DMS53 (cell line): ENCODE measurements around the gene LIMCH1.
"Not testable (repeated sequence)": the region's sequence is repeated elsewhere in the genome, so short reads cannot be mapped to it uniquely, and the experiment has no call there.

ENCODE experiments used
- DNase-seq: peaks from one replicate; lab custom pipeline; 2025; lab: John Stamatoyannopoulos, UW

Gene LIMCH1

DNA sequence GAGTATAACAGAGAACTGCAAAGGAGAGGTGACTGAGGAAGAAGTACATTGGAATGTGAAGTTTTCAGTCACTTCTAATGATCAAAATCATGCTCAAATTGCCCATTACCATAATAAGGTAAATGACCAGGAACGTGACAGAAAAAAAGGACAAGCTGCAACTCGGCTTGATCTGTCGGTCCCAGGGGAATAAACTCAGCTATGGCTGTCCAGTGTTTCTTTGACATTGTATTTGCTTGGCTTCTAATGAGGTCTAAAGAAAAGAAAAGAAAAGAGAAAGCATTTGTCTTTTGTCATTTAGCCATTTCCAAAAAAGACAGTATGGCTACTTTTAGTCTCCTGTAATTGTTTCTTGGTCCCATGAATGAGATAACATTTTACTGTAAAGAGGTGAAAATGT is 185.3 kb downstream of the LIMCH1 start:
- no peak for DNase-seq

DNA sequence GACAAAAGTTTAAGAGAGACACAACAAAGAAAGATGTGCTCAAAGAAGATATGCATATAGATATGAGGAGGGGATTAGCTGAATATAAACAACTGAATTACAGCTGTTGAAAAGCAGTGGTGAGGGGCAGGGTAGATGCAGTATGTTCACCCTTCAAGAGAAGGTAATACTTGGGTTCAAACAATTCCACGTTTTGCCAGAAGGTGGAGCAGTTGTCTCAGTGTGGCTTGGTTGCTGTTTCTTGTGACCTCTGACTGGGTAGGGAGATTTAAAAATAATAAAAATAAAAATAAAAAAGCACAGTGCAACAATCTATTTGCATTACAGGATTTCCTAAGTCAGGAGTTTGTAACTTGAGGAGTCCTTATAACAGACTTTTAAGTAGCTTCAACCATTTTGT is 187.3 kb downstream of the LIMCH1 start:
- DNase-seq, result peak; percentile 46

DNA sequence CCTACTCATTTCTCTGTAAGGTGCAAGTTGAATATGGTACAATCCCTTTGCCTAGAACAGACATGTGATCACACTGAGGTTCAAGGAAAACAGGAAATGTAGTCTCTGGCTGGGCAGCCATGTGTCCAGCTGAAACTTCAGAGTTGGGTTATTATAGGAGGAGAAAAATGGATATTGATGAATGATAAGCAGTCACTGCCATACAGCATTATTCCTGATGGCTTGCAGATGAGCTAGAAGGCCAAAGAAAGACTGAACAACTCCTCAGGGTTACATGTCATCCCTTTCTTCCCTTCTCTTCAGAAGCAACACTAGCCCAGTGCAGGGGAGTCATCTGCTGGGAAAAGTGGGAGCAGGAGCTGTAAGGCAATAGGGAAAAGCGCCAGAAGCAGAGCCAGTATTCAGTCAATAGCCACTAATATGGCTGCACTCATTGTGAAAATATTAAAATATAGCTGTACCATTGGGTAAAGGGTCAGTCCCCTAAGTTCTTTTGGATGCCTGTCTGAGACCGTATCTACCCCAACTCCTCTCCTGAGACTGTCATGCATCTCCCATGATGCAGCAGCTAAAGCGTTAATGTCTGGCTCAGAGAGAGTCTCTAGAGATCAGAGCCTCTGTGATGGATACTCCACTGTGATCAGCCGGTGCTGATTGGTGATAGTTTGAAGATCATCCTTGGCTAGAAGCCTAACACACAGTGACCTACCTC is 190.1 kb downstream of the LIMCH1 start:
- DNase-seq, result no peak

DNA sequence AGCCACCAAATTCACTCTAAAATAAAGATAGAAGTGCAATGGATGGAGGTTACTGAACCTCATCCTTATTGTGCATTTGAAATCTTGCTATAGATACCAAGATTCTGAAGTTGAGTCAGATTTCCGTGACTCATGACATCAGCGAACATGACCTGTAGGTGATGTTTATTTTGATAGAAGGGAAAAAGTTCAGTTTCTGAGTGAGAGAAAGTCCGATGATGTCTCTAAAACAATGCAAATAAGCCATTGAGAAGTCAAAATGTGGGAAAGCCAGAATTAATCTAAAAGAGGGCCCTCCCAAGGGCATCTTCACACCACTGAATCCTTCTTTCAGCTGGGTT is 190.6 kb downstream of the LIMCH1 start:
- no peak for DNase-seq

DNA sequence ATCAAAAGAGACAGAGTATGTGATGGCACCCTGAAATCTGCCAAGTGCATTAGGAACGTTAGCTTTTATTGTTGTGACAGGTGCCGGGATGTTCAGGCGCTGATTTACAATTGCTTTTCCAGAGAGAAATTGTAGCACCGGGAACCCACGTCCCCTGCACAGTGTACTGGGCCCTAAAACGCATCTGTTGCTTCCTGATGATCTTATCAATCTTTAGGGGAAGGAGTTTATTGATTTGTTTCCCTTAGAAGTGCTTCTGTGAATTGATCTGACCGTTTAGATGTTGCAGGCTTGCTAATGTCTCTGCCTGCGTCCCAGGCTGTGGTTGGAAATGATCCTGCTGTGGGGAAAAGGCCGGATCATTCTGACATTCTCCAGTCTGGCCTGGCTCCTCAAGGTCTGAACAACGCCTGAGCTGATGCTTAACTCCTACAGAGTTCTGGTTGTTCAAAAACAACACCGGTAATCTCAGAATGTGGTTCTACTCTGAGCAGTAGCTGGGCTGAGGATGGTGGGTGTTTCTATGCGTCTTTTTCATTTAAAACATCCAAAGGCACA is 193.7 kb downstream of the LIMCH1 start:
- DNase-seq, result no peak

DNA sequence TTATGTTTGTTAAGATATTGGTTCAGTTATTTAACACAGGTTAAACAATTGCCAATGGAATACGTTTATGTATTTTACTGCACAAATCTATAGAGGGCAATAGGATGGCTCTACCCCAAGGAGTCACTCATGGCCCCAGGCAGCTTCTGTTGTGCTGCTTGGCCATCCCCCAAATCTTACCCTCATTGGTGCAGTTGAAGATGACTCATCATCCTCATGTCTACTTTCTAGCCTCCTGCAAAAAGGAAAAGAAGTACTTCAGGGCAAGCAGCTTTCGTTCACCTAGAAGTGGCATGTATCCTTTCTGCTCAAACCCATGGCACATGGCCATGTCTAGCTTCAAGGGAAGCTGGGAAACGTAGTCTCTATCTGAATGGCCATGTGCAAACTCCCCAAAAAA is 196.4 kb downstream of the LIMCH1 start:
- DNase-seq, result no peak

DNA sequence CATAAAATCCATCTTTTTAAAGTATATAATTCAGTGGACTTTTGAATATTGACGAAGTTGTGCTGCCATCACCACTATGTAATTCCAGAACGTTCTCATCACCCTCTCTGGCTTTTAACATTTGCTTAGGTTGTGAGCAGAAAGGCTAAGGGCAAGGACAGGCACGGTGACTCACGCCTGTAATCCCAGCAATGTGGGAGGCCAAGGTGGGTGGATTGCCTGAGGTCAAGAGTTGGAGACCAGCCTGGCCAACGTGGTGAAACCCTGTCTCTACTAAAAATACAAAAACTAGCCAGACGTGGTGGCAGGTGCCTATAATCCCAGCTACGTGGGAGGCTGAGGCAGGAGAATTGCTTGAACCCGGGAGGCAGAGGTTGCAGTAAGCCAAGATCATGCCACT is 199.5 kb downstream of the LIMCH1 start:
- DNase-seq, result not testable (repeated sequence)

DNA sequence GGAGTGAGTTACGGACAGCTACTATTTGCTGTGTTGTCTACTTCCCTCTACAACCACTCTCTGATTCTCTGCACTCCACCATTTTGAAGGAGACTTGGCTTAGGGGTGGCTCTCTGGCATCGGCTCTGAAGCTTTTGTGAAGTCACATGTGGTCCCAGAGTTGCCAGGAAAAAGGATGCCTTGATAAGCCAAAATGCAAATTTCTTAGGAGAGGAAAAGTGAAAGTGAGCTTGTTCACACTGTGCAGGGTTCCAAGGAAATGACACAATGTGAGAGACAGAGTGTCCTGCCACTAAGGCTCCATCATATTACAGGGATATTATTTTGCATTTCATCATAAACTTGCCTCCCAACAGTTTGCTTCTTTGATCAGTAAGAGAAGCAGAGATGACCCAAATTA is 203.4 kb downstream of the LIMCH1 start:
- no peak for DNase-seq

DNA sequence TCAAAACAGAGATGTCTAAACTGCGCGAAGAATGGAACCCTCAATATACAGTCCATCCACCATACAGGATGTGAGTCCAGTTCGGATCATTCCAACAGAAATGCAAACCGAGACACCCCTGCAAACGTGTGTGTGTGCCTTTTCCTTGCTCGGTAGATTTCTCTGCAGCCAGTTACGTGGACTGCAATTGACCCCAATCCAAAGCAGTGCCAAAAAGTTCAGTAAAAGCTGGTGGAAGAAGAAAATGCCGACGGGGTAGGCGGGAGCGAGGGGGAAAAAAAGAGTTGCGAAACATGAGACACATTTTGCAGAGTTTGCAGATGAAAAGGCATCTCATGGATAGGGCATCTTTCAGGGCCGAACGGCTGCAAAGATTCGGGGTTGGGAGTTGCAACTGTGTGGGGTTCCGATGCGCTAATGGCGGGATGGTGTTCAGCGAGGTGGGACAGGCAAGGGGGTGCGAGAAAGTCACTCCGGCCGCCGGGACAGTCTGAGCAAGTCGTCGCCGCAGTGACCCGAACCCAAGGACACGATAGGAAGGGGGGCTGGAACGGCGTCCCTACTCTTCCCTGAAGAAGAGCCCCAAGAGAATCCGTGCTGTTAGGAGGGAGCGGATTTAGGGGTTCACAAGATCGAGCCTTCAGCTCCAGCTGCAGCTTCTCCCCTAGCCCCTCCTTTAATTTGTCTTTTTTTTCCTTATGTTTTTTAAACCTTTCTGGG is 206.8 kb downstream of the LIMCH1 start:
- no peak for DNase-seq

DNA sequence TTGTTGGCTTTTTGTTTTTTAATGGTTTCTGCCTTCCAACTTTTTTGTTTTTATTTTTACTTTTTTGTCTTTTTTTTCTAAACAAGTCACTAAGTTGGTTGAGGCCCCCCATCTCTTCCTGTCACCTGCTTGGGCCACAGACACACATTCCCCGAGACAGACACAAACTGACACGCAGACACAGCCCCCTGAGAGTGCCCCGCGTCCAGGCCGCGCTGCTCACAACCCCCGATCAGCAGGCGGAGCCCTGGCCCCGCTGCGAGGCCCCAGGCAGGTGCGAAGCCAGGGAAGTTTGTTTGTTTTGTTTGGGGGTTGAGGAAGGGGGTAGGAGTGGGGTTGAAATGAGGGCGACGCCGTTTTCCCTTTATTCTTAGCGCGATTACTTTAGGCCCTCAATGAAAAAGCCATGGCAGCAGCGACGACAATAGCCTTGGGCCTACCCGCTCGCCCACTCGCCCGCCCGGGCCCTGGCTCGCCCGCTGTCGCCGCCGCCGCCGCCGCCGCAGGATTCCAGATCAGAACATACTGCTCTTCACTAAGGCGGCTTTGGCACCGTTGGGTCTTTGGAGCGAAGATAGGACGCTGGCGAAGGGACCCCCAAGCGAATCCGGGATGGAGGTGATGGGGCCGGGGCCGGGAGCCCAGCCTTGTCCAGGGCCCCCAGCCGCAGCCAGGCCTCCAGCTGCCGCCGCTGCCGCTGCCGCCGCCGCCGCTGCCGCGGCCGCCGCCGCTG is 207.5 kb downstream of the LIMCH1 start:
- no peak for DNase-seq

DNA sequence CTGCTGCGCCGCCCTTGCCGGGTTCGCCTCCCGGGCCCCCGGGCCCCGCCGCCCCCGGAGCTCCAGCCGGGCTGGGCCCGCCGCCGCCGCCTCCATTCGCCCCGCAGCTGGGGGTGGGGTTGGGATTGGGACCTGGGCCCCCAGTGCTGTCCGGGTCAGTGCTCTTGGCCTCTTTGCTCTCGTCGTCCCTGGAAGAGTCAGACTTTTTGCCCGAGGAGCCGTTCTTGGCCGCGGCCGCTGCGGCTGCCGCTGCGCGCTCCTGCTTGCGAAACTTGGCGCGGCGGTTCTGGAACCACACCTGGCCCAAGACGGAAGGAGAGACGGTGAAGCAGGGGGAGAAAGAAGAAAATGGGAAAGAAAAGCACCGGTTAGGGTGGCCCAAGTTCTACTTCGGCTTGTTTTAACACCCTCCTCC is 208.1 kb downstream of the LIMCH1 start:
- no peak for DNase-seq

DNA sequence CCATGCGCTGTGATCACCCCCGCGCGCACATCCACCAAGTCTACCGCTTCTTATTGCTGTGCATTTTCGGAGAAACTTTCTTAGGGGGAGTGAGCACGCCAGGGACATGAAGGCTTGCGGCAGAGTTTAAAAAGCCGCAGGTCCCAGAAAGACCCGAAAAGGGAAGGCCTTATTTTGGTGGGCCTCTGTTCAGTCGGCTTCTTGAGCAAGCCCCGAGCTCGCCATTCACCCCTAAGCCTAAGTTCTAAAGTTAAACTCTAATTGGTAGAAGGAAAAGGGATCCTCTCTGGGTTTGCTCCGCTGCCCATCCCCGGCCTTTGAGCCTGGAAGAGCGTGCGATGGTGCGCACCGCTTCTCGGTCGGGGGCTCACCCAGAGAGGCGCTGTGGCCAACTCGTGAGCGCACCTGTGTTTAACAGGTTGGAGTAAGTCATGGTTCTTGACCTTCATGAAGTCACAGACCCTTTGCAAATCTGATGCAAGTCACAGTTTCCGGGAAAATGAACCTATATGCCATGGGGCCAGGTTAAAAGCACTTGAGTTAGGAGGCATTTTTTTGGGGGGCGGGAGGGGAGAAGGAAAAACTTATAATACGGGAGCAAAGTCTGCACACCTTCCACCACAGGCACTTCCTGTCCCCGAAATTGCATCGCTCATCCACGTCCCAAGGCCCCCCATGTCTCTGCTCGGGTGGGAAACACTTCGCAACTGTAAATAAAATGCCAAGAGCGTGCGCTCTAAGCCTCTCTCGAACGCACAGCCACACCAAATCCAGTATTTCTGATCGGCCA is 208.7 kb downstream of the LIMCH1 start:
- no peak for DNase-seq

DNA sequence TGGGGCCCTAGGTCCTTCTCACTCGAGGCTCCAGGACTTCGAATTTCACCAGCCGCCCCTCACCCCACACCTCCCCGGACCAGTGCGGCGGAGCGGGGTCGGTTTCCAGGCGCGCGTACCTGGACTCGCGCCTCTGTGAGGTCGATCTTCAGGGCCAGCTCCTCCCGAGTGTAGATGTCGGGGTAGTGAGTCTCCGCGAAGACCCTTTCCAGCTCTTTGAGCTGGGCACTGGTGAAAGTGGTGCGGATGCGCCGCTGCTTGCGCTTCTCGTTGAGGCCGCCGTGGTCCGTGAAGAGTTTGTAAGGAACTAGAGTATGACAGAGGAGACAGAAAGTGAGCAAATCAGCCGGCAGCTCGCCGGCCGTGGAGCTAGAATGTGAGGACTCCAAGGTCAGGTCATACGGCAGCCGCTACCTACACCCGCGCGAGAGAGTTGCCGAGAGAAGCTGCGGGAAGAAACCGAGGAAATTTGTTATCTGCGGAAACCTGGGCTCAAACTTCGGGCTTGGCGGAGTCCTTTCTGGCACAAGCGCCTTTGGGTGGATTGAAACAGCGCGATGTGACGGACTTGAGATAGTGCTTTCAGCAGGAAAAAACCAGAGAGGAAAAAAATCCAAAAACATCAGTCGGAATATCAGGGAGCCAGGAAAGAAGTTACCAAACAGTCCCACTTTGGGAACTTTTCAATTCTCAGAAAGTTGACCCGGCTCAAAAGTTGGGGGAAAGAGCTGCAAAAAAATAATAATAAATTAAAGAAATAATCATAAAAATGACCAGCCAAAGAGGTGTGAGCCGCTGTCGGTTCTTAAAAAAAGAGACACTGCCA is 209.5 kb downstream of the LIMCH1 start:
- peak; percentile 33 for DNase-seq

DNA sequence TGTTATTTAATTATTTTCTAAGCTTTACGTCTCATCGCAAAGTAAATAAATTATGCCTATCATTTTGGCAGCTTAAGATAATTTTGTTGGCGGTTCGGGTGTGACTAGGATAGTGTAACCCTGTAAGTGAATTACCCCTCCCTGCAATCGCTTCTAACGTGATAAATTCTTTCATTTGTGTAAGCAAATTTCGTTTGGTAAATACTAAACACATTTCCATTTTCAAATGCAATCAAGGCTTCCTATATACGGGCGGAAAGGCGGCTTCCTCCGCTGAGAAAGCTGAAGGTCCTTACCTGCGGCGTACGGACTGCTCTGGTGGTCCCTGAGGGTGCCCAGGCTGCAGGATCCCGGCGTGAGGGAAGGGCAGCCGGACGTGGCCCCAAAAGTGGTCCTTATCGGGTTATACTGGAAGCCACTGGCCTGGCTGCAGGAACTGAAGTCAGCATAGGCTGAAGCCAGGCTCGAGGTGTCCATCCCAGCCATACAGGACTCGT is 210.2 kb downstream of the LIMCH1 start:
- no peak for DNase-seq

DNA sequence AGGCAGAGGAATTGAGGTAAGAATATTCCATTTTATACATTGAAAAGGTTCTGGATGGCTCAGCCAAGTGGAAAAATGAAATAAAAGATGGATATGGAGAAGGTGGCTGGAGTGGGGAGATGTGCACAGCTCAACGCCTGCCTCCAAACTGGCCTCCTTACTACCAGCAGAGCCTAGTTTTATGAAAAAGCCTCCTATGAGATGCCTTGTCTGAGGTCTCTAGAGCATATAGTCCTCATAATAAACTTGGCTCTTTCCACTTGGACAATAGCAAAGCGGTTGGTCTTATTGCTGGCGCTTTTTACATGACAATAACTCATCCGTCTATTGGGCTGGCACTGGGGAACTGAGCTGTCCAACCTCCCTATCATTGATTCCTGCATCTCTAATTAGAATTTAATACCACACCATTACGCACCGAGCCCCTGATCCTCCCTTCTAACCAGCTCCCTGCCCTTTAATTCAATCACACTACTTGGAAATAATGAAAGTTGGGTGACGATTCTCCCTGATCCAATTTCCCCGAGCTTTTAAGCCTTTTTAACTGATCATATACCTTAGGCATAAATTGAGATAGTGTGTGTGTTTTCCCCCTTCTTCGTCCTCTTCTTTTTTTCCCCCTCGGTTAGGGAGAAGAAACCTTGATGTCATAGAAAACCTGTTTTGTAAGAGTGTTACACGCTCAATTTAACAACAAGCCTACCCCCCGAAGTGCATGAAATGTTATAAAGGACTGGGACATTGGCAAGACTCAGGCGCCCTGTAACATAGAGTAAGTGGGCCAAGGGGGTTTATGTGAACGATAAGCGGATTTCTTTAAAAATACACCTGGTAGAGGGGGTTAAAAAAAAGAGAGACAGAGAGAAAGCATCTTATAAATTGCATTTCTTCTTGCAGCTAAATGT is 210.9 kb downstream of the LIMCH1 start, which contains the start of gene PHOX2B:
PHOX2B (minus strand) TSS at position 155 of the 905 bp plus-strand sequence; CDS start at position 40, 115 bp downstream.
- peak; percentile 42 for DNase-seq

DNA sequence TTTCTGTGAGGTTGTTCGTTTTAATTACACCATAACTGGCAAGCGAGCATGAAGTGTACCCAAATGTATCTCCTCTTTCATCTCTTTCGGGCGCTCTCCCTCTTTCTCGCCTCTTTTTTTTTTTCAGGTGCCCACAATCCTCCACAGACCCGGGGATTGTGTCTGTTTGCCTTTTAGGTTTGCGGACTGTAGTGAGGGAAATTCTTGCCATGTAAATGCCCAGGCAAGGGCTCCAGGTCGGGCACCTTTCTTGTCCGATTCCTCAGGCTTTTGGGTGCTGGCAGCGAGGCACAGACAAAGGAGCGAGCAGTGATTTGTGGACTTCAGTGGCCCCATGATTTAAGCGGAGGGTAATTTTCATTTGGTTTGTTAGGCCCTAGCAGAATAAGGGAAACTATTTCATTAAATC is 211.7 kb downstream of the LIMCH1 start:
- peak; percentile 13 for DNase-seq
